Measurements from ENCODE around the gene HTT. TPM values are rescaled to one million over a fixed set of nuclear protein-coding genes. Genes with fewer than 3 reads are reported as not detected.

HTT gene
- total and polyA plus RNA-seq, 2 donors, result 12.8 to 17.9 TPM

- H3K9me3 ChIP-seq (ENCODE audit: control insufficient read depth in 2 of 2, insufficient read depth in 1 of 2, low read length in 1 of 2), result no peaks in the 10 kb centered on the region
- no peak overlapping the region for H3K4me3 ChIP-seq (ENCODE audit: low read length in 2 of 2)
- no peak for DNase-seq (ENCODE audit: low read depth in 6 of 9, low spot score in 9 of 9)
- H3K27me3 ChIP-seq (ENCODE audit: control insufficient read depth in 2 of 2, insufficient read depth in 1 of 2, low read length in 1 of 2), result peaks cover 0 to 3% of the 10 kb centered on the region in 2 donors
- 95% methylated on average over 29 of the region's 29 CpGs for WGBS
- no peak overlapping the region for H3K27ac ChIP-seq (ENCODE audit: low read depth in 1 of 2, low read length in 1 of 2)
- H3K4me1 ChIP-seq (ENCODE audit: control insufficient read depth in 2 of 2, insufficient read depth in 2 of 2, low read length in 2 of 2), result no peaks in the 10 kb centered on the region
- H3K36me3 ChIP-seq (ENCODE audit: control insufficient read depth in 2 of 2, insufficient read depth in 2 of 2, low read length in 1 of 2), result no peaks in the 10 kb centered on the region
Observed at GRCh38 chr4:3257556-3258482, 183.3 kb downstream of the HTT start.

GRCh38 chr4:3261411-3262207 lies 187.1 kb downstream of the HTT start:
- no peak overlapping the region for H3K4me3 ChIP-seq (ENCODE audit: low read length in 2 of 2)
- DNase-seq (ENCODE audit: low read depth in 6 of 9, low spot score in 9 of 9), result no peak
- H3K4me1 ChIP-seq (ENCODE audit: control insufficient read depth in 2 of 2, insufficient read depth in 2 of 2, low read length in 2 of 2), result no peaks in the 10 kb centered on the region
- H3K27ac ChIP-seq (ENCODE audit: low read depth in 1 of 2, low read length in 1 of 2), result no peak overlapping the region
- peaks cover 0 to 5% of the 10 kb centered on the region in 2 donors for H3K27me3 ChIP-seq (ENCODE audit: control insufficient read depth in 2 of 2, insufficient read depth in 1 of 2, low read length in 1 of 2)
- no peaks in the 10 kb centered on the region for H3K9me3 ChIP-seq (ENCODE audit: control insufficient read depth in 2 of 2, insufficient read depth in 1 of 2, low read length in 1 of 2)
- 96% methylated on average over 35 of the region's 35 CpGs for WGBS
- H3K36me3 ChIP-seq (ENCODE audit: control insufficient read depth in 2 of 2, insufficient read depth in 2 of 2, low read length in 1 of 2), result no peaks in the 10 kb centered on the region

GRCh38 chr4:3262208-3263052 lies 187.9 kb downstream of the HTT start:
- DNase-seq (ENCODE audit: low read depth in 6 of 9, low spot score in 9 of 9), result no peak
- H3K4me1 ChIP-seq (ENCODE audit: control insufficient read depth in 2 of 2, insufficient read depth in 2 of 2, low read length in 2 of 2), result no peaks in the 10 kb centered on the region
- H3K27me3 ChIP-seq (ENCODE audit: control insufficient read depth in 2 of 2, insufficient read depth in 1 of 2, low read length in 1 of 2), result peaks cover 0 to 5% of the 10 kb centered on the region in 2 donors
- H3K9me3 ChIP-seq (ENCODE audit: control insufficient read depth in 2 of 2, insufficient read depth in 1 of 2, low read length in 1 of 2), result no peaks in the 10 kb centered on the region
- H3K4me3 ChIP-seq (ENCODE audit: low read length in 2 of 2), result no peak overlapping the region
- H3K36me3 ChIP-seq (ENCODE audit: control insufficient read depth in 2 of 2, insufficient read depth in 2 of 2, low read length in 1 of 2), result no peaks in the 10 kb centered on the region
- WGBS, result 95% methylated on average over 23 of the region's 23 CpGs
- no peak overlapping the region for H3K27ac ChIP-seq (ENCODE audit: low read depth in 1 of 2, low read length in 1 of 2)

GRCh38 chr4:3263053-3263875 lies 188.8 kb downstream of the HTT start:
- no peaks in the 10 kb centered on the region for H3K36me3 ChIP-seq (ENCODE audit: control insufficient read depth in 2 of 2, insufficient read depth in 2 of 2, low read length in 1 of 2)
- no peak overlapping the region for H3K4me3 ChIP-seq (ENCODE audit: low read length in 2 of 2)
- H3K4me1 ChIP-seq (ENCODE audit: control insufficient read depth in 2 of 2, insufficient read depth in 2 of 2, low read length in 2 of 2), result no peaks in the 10 kb centered on the region
- H3K27ac ChIP-seq (ENCODE audit: low read depth in 1 of 2, low read length in 1 of 2), result no peak overlapping the region
- H3K27me3 ChIP-seq (ENCODE audit: control insufficient read depth in 2 of 2, insufficient read depth in 1 of 2, low read length in 1 of 2), result peaks cover 0 to 5% of the 10 kb centered on the region in 2 donors
- DNase-seq (ENCODE audit: low read depth in 6 of 9, low spot score in 9 of 9), result no peak
- WGBS, result 94% methylated on average over 28 of the region's 28 CpGs
- no peaks in the 10 kb centered on the region for H3K9me3 ChIP-seq (ENCODE audit: control insufficient read depth in 2 of 2, insufficient read depth in 1 of 2, low read length in 1 of 2)

- 89% methylated on average over 6 of the region's 6 CpGs for WGBS
- no peaks in the 10 kb centered on the region for H3K4me1 ChIP-seq (ENCODE audit: control insufficient read depth in 2 of 2, insufficient read depth in 2 of 2, low read length in 2 of 2)
- peaks cover 0 to 5% of the 10 kb centered on the region in 2 donors for H3K27me3 ChIP-seq (ENCODE audit: control insufficient read depth in 2 of 2, insufficient read depth in 1 of 2, low read length in 1 of 2)
- DNase-seq (ENCODE audit: low read depth in 6 of 9, low spot score in 9 of 9), result no peak
- no peak overlapping the region for H3K27ac ChIP-seq (ENCODE audit: low read depth in 1 of 2, low read length in 1 of 2)
- H3K36me3 ChIP-seq (ENCODE audit: control insufficient read depth in 2 of 2, insufficient read depth in 2 of 2, low read length in 1 of 2), result no peaks in the 10 kb centered on the region
- no peak overlapping the region for H3K4me3 ChIP-seq (ENCODE audit: low read length in 2 of 2)
- H3K9me3 ChIP-seq (ENCODE audit: control insufficient read depth in 2 of 2, insufficient read depth in 1 of 2, low read length in 1 of 2), result no peaks in the 10 kb centered on the region
Observed at GRCh38 chr4:3263876-3264193, 189.4 kb downstream of the HTT start.

GRCh38 chr4:3266076-3266475 lies 191.6 kb downstream of the HTT start:
- Histone ChIP-seq H3K27me3 (ENCODE audit: control insufficient read depth in 2 of 2, insufficient read depth in 1 of 2, low read length in 1 of 2) (peaks cover 0 to 10% of the 10 kb centered on the region in 2 donors), H3K4me1 (ENCODE audit: control insufficient read depth in 2 of 2, insufficient read depth in 2 of 2, low read length in 2 of 2) (no peaks in the 10 kb centered on the region), H3K27ac (ENCODE audit: low read depth in 1 of 2, low read length in 1 of 2) (no peak overlapping the region), H3K9me3 (ENCODE audit: control insufficient read depth in 2 of 2, insufficient read depth in 1 of 2, low read length in 1 of 2) (no peaks in the 10 kb centered on the region), H3K36me3 (ENCODE audit: control insufficient read depth in 2 of 2, insufficient read depth in 2 of 2, low read length in 1 of 2) (no peaks in the 10 kb centered on the region), H3K4me3 (ENCODE audit: low read length in 2 of 2) (no peak overlapping the region)
- WGBS, result 98% methylated on average over 17 of the region's 17 CpGs
- no peak for DNase-seq (ENCODE audit: low read depth in 6 of 9, low spot score in 9 of 9)

GRCh38 chr4:3267576-3268394 lies 193.3 kb downstream of the HTT start:
- Histone ChIP-seq H3K9me3 (ENCODE audit: control insufficient read depth in 2 of 2, insufficient read depth in 1 of 2, low read length in 1 of 2) (no peaks in the 10 kb centered on the region), H3K27ac (ENCODE audit: low read depth in 1 of 2, low read length in 1 of 2) (no peak overlapping the region), H3K27me3 (ENCODE audit: control insufficient read depth in 2 of 2, insufficient read depth in 1 of 2, low read length in 1 of 2) (peaks cover 0 to 7% of the 10 kb centered on the region in 2 donors), H3K4me3 (ENCODE audit: low read length in 2 of 2) (no peak overlapping the region), H3K36me3 (ENCODE audit: control insufficient read depth in 2 of 2, insufficient read depth in 2 of 2, low read length in 1 of 2) (no peaks in the 10 kb centered on the region), H3K4me1 (ENCODE audit: control insufficient read depth in 2 of 2, insufficient read depth in 2 of 2, low read length in 2 of 2) (no peaks in the 10 kb centered on the region)
- WGBS, result 91% methylated on average over 18 of the region's 18 CpGs
- no peak for DNase-seq (ENCODE audit: low read depth in 6 of 9, low spot score in 9 of 9)

Data from thymus (tissue), 11 donors.